ENCODE results near the gene CA6.
A peak's percentile ranks its signal among the peaks of the same experiment; 100 is the strongest.
"Not testable (repeated sequence)": the region's sequence is repeated elsewhere in the genome, so short reads cannot be mapped to it uniquely, and the experiment has no call there.

CA6 gene

GRCh38 chr1:9008236-9008635 lies 62.6 kb downstream of the CA6 start:
- no peak for DNase-seq

GRCh38 chr1:9009438-9010370 lies 64.0 kb downstream of the CA6 start:
- DNase-seq, result peak; percentile 26

GRCh38 chr1:9010781-9011323 lies 65.2 kb downstream of the CA6 start:
- DNase-seq, result no peak

- DNase-seq, result no peak
These were observed 68.2 kb downstream of the CA6 start for GRCh38 chr1:9013819-9014218.

GRCh38 chr1:9014475-9015375 lies 69.1 kb downstream of the CA6 start:
- DNase-seq, result no peak

GRCh38 chr1:9016455-9016854 lies 70.8 kb downstream of the CA6 start:
- no peak for DNase-seq

GRCh38 chr1:9018333-9018732 lies 72.7 kb downstream of the CA6 start:
- DNase-seq, result no peak

GRCh38 chr1:9019896-9020295 lies 74.2 kb downstream of the CA6 start:
- DNase-seq, result no peak

GRCh38 chr1:9020305-9020704 lies 74.6 kb downstream of the CA6 start:
- DNase-seq, result no peak

- not testable (repeated sequence) for DNase-seq
These were observed 76.5 kb downstream of the CA6 start for GRCh38 chr1:9022026-9022738.

- DNase-seq, result no peak
These were observed 77.1 kb downstream of the CA6 start for GRCh38 chr1:9022773-9023172.
